ENCODE measurements around the gene FOCAD.
"Not testable (repeated sequence)": the region's sequence is repeated elsewhere in the genome, so short reads cannot be mapped to it uniquely, and the experiment has no call there.

DNA sequence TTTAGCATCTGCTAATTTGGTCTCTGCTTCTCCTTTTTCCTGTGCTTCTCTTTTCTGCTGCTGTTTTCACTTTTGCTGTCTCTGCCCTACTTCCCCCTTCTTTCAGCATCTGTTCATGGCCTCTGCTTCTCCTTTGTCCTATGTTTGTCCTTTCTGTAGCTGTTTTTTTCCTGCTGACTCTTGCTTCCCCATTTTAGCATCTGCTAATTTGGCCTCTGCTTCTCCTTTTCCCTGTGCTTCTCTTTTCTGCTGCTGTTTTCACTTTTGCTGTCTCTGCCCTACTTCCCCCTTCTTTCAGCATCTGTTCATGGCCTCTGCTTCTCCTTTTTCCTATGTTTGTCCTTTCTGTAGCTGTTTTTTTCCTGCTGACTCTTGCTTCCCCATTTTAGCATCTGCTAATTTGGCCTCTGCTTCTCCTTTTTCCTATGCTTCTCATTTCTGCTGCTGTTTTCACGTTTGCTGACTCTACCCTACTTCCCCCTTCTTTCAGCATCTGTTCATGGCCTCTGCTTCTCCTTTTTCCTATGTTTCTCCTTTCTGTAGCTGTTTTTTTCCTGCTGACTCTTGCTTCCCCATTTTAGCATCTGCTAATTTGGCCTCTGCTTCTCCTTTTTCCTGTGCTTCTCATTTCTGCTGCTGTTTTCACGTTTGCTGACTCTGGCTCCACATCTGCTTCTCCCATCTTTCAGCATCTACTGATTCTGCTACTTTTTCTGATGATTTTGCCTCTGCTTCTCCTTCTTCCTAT is 290.3 kb downstream of the FOCAD start:
- TF ChIP-seq, protein P1, sequence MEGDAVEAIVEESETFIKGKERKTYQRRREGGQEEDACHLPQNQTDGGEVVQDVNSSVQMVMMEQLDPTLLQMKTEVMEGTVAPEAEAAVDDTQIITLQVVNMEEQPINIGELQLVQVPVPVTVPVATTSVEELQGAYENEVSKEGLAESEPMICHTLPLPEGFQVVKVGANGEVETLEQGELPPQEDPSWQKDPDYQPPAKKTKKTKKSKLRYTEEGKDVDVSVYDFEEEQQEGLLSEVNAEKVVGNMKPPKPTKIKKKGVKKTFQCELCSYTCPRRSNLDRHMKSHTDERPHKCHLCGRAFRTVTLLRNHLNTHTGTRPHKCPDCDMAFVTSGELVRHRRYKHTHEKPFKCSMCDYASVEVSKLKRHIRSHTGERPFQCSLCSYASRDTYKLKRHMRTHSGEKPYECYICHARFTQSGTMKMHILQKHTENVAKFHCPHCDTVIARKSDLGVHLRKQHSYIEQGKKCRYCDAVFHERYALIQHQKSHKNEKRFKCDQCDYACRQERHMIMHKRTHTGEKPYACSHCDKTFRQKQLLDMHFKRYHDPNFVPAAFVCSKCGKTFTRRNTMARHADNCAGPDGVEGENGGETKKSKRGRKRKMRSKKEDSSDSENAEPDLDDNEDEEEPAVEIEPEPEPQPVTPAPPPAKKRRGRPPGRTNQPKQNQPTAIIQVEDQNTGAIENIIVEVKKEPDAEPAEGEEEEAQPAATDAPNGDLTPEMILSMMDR (conservative IDR thresholded peaks at IDR 0.05; ENCODE audit: low read depth, low read length) = not testable (repeated sequence)
- TF ChIP-seq EZH2 (IDR thresholded peaks at IDR 0.05; ENCODE audit: borderline replicate concordance, low read depth, low read length, poor library complexity, severe bottlenecking) = not testable (repeated sequence)
